ENCODE results near the gene ST8SIA1.
"Not testable (repeated sequence)": the region's sequence is repeated elsewhere in the genome, so short reads cannot be mapped to it uniquely, and the experiment has no call there.

Gene ST8SIA1, protein sequence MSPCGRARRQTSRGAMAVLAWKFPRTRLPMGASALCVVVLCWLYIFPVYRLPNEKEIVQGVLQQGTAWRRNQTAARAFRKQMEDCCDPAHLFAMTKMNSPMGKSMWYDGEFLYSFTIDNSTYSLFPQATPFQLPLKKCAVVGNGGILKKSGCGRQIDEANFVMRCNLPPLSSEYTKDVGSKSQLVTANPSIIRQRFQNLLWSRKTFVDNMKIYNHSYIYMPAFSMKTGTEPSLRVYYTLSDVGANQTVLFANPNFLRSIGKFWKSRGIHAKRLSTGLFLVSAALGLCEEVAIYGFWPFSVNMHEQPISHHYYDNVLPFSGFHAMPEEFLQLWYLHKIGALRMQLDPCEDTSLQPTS

DNA sequence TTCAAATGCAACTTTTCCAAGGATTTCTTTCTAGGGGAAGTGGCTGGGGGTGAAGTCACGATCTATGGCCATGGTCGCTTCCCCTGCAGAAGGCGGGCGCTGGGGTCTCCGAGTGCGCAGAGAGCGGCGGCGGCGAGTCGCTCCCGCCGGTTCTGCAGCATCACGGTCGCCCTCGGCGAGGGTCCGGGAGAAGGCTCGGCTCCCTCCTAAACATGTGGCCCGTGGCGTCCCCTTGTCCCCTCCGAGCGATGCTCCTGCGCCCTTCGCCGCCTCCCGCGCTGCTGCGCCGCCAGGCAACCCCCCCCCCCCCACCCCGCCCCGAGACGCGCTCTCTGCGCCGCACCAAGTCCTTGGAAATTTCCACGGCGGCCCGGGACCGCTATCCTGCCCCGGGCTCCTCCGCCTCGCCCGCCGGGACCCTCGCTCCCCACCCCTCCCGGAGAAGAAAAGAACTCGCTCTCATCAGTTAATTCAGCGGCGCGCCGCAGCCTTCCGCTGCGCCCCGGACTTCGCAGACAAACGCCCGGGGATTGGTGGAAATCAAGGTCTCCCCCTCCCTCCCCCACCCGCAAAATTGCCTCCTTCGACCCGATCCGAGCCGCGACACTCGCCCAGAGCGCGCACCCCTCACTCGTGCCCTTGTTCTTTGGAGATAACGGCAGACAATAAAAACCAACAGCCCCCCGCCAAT lies at the start of gene ST8SIA1:
ST8SIA1 (minus strand) TSS at position 298 of the 691 bp plus-strand sequence. CDS start 475 bp downstream, outside the sequence.
- DNase-seq, result peak; percentile 77

DNA sequence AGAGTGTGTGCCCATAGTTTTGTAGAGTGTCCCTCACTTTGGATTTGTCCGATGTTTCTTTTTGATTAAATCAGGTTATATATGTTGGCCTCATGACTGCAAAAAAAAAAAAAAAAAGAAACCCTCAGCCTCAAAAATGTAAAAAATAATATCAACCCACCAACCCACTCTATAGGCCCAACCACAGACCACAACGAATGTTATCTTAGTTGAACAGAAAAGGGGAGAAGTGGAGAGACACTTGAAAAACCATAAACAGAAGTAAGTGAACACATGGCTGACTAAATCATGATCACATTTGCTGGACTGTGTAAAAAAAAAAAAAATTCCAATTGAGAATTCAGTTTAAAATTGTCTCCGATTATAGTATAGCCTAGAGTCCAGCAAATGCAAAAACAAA lies 45.5 kb upstream of the ST8SIA1 start:
- no peak for DNase-seq

DNA sequence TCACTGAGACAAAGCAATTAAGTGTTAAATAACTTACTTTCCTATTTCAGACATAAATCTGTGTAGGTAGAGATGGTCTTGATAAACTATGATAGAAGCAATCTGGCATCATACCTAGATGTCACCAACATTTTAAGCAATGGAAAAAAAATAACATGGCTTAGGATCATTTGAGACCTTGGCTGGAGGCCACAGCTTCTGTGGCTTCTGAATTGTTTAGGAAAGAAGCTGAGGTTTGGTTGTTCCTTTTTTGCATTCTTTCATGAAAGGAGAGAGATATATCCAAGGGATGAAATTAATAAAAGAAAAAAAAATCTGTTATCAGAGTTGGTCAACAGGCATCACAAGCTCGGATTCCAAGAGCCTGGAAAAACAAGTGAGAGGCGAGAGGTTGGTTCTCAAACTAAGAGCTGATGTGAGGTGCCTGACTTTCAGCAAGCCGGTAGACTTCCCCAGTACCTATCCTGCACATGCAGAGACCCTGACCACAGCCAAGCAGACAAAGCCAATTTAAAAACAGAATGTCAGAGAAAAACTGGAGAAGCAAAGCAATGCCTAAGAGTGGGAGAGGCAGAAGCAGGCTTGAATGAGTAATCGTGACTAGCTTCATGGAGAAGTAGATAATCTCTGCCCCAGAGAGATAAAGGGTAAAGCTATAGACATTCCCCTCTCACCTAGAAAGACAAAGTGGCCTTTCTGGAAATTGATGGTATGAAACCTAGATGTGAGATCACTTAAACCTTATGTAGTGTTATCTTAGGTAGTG lies 43.4 kb upstream of the ST8SIA1 start:
- DNase-seq, result no peak

- not testable (repeated sequence) for DNase-seq
Measured at GRCh38 chr12:22376596-22377150, 42.2 kb upstream of the ST8SIA1 start.

DNA sequence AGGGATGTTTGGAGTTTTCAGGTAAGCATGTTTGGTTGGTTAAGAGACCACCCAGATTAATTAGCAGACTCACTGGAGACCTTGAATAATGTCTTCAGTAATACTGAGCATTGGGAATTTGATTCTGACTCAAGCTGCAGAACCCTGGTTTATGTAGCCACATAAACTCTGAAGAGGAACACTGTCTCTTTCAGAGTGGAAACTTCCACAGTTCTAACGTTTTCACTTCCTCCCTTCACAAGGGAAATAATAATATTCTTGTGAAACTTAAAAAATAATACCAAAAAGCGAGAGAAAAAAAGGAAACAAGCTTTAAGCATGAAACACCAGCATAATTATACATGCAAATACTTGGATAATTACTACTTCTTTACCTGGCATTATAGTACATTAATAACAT lies 40.0 kb upstream of the ST8SIA1 start:
- no peak for DNase-seq

DNA sequence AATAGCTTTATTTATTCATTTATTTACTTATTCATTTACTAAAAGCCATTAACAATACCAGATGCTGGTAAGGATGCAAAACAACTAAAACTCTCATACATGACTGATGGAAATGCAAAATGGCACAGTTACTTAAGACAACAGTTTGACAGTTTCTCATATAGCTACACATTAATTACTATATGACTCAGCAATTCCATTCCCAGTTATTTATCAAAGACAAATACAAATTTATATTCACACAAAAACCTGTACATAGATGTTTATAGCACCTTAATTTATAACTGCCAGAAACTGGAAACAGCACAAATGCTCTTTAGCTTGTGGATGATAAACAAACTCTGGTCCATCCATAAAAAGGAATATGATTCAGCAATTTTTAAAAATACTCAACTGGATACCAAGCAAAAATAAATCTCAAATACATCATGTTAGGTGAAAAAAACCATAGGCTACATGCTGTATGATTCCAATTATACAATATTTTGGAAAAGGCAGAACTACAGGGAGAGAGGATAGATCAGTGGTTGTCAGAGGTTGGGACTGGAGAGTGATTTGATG lies 37.9 kb upstream of the ST8SIA1 start:
- no peak for DNase-seq

GRCh38 chr12:22366181-22366580 lies 31.7 kb upstream of the ST8SIA1 start:
- DNase-seq, result no peak

GRCh38 chr12:22361785-22362184 lies 27.3 kb upstream of the ST8SIA1 start:
- no peak for DNase-seq

GRCh38 chr12:22360774-22361173 lies 26.3 kb upstream of the ST8SIA1 start:
- DNase-seq, result no peak

DNA sequence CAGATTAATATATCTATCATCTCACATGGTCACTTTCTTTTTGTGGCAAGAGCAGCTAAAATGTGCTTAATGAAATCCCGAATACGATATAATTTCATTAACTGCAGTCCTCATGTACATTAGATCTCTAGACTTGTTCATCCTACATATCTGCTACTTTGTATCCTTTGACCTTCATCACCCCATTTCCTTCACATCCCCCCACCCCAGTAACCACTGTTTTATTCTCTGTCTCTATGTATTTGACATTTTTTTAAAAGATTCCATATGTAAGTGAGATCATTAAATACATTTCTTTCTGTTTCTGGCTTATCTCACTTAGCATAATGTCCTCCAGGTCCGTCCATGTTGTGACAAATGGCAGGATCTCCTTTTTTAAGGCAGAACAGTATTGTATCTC lies 23.0 kb upstream of the ST8SIA1 start:
- DNase-seq, result no peak

- DNase-seq, result no peak
Measured at GRCh38 chr12:22356231-22356630, 21.7 kb upstream of the ST8SIA1 start.

DNA sequence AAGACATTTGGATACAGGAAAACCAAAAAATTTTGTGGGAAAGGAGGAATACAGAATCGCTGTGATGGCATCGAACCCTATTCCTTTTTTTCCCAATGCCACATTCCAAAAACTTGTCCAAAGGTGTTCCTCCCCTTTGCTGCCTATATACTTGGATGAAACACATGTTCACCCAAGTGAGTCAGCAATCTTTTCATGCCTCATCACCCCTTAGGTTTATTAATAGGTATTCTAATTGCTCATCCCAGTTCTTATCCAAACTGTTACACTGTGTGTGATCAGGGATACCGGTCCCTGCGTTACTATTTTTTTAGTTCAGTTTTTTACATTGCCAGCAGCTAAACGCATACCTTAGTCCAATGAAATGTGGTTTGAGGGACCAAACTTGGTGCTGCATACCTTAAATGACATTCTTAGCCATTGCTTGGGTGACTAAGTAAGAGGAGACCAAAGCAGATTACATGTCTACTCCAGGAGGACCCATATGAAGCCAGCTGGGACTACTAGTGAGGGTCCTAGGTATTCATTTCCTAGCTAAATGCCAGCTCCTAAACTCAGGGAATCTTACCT lies 20.6 kb upstream of the ST8SIA1 start:
- no peak for DNase-seq

DNA sequence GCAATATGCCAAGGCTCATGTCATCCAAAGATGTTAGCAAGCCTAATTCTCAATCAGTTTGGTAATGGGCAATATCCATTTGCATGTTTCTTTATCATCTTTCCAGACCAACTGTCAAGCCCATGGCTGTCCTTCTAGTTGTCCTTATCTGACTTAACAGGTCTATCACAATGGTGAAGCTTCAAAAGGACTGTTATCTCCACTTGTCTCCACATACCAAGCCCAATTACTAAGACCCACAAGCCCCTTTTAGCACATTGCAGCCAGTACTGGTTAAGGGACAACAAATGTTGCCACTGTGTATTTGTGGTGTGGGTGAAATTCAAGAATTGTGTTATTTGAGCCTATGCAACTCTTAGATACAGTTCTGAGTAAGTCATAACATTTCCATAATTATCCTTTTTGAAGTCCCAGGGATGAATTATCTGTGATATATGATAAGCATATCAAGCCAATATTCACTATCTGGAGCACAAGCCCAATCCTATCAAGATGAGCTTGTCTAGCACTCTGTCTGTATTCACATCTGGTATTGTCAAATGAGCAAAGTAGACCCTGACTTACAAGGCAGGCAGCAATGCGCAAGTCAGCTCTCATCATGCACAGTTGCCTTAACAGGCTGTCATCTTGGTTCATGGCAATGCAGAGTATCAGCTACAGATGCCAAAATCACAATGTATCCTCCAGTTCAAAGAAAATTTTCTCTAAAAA lies 19.3 kb upstream of the ST8SIA1 start:
- DNase-seq, result no peak

DNA sequence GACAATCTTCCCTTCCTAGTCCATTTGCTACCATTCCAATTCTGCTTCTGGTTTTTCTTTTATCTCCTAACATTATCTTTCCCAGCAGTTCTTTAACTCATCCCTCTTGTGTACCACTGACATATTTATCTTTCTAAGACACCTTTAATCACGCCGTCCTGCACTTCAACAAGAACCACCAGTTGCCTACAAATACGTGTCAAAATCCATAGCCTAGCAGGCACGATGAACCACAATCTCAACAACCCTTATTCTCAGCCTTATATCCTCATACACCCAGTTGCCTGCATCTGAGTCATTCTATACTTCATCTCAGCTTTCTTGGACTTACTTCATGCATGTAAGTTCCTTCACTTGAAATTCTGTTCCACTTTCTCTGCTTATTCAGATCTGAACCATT lies 16.4 kb upstream of the ST8SIA1 start:
- DNase-seq, result no peak

GRCh38 chr12:22348208-22348607 lies 13.7 kb upstream of the ST8SIA1 start:
- no peak for DNase-seq

- DNase-seq, result no peak
Measured at GRCh38 chr12:22340143-22340542, 5.6 kb upstream of the ST8SIA1 start.

DNA sequence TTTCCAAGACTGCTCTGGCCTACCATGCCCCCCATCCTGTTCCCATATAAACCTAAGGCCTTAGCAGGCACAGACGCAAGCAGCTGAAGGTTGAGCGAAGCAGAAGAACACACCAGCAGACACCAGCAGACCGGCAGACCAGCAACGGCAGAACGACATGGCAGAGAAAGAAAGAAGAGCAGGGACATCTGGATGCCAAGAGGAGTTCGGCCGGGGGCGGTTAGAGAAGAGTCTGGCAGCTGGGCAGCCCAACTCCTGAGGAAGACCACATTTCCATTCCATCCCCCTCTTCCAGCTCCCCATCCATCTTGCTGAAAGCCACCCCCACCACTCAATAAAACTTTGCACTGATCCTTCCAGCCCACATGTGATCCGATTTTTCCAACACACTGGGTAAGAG lies 5.2 kb upstream of the ST8SIA1 start:
- no peak for DNase-seq

DNA sequence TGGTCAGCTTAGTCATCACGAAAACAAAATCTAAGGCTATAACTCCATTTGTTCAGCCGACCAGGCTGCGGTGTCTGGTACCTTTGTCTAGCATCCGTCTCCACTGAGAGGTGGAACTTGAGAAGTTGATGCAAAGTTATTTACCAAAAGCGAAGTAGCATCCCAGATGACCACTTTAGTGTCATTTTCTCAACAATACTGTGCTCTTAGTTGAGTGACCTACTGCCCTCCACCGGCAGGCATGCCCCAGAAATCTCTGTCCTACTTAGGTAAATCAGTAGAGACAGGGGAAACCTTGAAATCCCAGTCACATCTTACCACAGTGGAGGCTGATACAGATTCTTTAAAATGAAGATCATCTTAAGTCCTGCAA lies 1.3 kb upstream of the ST8SIA1 start:
- no peak for DNase-seq

DNA sequence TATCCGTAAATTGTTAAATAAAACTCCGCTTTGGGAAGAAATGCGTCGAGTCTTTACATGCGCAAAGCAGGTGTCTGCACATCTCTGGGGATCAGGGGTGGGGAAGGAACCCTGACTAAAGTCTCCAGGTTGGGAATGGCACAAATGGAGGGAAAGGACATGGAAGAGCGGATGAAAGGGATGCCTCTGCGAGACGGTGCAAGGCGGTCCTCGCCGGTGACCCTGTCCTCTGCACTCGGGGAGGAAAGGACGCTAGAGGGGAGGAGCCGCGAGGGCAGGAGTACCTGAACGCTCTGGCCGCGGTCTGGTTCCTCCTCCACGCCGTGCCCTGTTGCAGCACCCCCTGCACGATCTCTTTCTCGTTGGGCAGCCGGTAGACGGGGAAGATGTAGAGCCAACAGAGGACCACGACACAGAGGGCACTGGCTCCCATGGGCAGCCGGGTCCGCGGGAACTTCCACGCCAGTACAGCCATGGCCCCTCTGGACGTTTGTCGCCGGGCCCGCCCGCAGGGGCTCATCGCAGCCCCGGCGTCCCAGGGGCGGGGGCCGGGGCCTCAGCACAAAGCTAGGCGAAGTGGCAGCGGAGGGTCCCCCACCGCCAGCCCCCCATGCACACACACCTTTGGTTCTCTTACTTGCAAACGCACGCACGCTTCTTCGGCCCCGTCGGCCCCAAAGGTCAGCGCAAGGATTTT lies 646 bp downstream of the ST8SIA1 start:
- peak; percentile 44 for DNase-seq

DNA sequence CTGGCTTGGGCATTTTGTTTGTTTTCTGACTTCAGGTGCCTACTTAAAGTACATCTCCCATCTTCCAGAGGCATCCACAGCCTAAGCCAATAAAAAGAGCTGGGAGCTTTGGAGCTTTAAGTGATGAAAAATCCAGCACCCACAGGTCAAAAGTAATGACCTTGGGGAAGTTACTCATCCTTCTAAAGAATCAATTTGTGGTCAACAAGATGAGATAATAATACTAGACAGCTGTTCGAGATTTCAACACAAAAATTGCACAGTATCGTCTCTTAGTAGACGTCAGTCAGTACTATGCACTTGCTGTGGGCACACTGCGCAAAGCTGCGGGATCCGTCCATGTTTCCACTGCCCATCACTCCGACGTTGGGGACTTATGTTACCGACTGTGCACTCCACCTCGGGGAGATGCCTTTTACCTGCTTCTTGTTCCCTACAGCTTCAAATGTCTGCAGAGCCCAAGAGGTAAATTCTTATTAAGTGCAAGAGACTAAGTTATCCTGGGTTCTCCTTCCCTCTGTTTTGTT lies 1.3 kb downstream of the ST8SIA1 start:
- DNase-seq, result no peak

- no peak for DNase-seq
Measured at GRCh38 chr12:22332202-22332601, 2.3 kb downstream of the ST8SIA1 start.

All from left hindlimb (tissue), 1 donor.